Measurements from ENCODE around the gene DHDH. TPM values are rescaled to one million over a fixed set of nuclear protein-coding genes. Genes with fewer than 3 reads are reported as not detected.

DHDH gene
- total RNA-seq, 6 donors from 2014 or later, result 1.9 to 6.3 (median 2.8) TPM

GRCh38 chr19:48947258-48947542, 13.7 kb downstream of the DHDH start:
- Histone ChIP-seq H3K27me3 (no peaks in the 10 kb centered on the region), H3K36me3 (no peaks in the 10 kb centered on the region), H3K4me3 (no peak overlapping the region), H3K27ac (no peak overlapping the region), H3K4me1 (no peaks in the 10 kb centered on the region), H3K9me3 (peaks cover 0 to 7% (median 0%) of the 10 kb centered on the region in 4 donors)
- TF ChIP-seq POLR2AphosphoS5 (IDR thresholded peaks at IDR 0.05), result no peak
- TF ChIP-seq EP300 (IDR thresholded peaks at IDR 0.05), result no peak
- TF ChIP-seq CTCF (IDR thresholded peaks at IDR 0.05), result no peak
- TF ChIP-seq POLR2A (IDR thresholded peaks at IDR 0.05), result no peak
- ATAC-seq (ENCODE audit: low FRiP score in 2 of 2) (no peak), DNase-seq (no peak)
- 96 to 100% methylated on average over 3 of the region's 3 CpGs for WGBS, 2 donors

GRCh38 chr19:48950159-48950558, 16.7 kb downstream of the DHDH start:
- 49 to 78% methylated on average over 3 of the region's 3 CpGs for WGBS, 2 donors
- no peaks in the 10 kb centered on the region for H3K27me3 ChIP-seq
- no peaks in the 10 kb centered on the region for H3K36me3 ChIP-seq
- no peak for DNase-seq
- H3K4me1 ChIP-seq, result peaks cover under 1 to 7% (median 2%) of the 10 kb centered on the region in 4 donors
- peaks cover 0 to 7% (median 0%) of the 10 kb centered on the region in 4 donors for H3K9me3 ChIP-seq
- H3K27ac ChIP-seq, result no peak overlapping the region
- no peak for ATAC-seq (ENCODE audit: low FRiP score in 2 of 2)
- no peak for TF ChIP-seq POLR2AphosphoS5 (IDR thresholded peaks at IDR 0.05)
- TF ChIP-seq CTCF (IDR thresholded peaks at IDR 0.05), result no peak
- no peak for TF ChIP-seq EP300 (IDR thresholded peaks at IDR 0.05)
- no peak for TF ChIP-seq POLR2A (IDR thresholded peaks at IDR 0.05)
- H3K4me3 ChIP-seq, result no peak overlapping the region

DNA sequence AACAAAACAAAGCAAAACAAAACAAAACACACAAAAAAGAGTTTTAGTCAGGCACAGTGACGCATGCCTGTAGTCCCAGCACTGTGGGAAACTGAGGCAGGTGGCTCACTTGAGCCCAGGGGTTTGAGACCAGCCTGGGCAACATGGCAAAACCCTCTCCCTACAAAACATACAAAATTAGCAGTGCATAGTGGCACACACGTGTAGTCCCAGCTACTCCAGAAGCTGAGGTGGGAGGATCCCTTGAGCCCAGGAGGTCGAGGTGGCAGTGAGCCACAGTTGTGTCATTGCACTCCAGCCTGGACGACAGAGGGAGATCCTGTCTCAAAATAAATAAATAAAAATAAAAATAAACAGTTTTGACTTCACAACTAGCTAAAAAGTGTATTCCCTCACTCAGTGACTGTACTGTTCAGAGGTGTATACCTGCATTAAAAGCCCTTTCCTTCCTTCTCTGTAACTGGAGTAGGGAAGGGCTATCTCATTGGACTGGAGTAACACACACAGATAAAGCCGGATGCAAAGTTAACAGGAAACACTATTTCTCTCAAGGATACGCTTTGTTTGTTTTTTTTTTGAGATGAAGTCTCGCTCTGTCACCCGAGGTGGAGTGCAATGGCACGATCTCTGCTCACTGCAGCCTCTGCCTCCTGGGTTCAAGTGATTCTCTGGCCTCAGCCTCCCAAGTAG, 17.5 kb downstream of the DHDH start:
- Histone ChIP-seq H3K4me1 (peaks cover 8 to 15% (median 10%) of the 10 kb centered on the region in 4 donors), H3K27me3 (no peaks in the 10 kb centered on the region), H3K36me3 (no peaks in the 10 kb centered on the region), H3K27ac (no peak overlapping the region), H3K9me3 (peaks cover 0 to 7% (median 0%) of the 10 kb centered on the region in 4 donors), H3K4me3 (no peak overlapping the region)
- ATAC-seq (ENCODE audit: low FRiP score in 2 of 2) (no peak), DNase-seq (no peak)
- no peak for TF ChIP-seq CTCF (IDR thresholded peaks at IDR 0.05)
- 55 to 58% methylated on average over 8 to 9 of the region's 9 CpGs for WGBS, 2 donors

GRCh38 chr19:48953141-48953540, 19.6 kb downstream of the DHDH start:
- ATAC-seq (ENCODE audit: low FRiP score in 2 of 2) (no peak), DNase-seq (no peak)
- Histone ChIP-seq H3K27ac (no peak overlapping the region), H3K4me1 (peaks cover 11 to 17% (median 13%) of the 10 kb centered on the region in 4 donors), H3K4me3 (no peak overlapping the region), H3K27me3 (no peaks in the 10 kb centered on the region), H3K36me3 (peaks cover 0 to 5% (median 0%) of the 10 kb centered on the region in 4 donors), H3K9me3 (no peaks in the 10 kb centered on the region)
- TF ChIP-seq POLR2AphosphoS5 (IDR thresholded peaks at IDR 0.05), result no peak
- no peak for TF ChIP-seq CTCF (IDR thresholded peaks at IDR 0.05)
- no peak for TF ChIP-seq EP300 (IDR thresholded peaks at IDR 0.05)
- no peak for TF ChIP-seq POLR2A (IDR thresholded peaks at IDR 0.05)
- 75 to 88% methylated on average over 3 to 4 of the region's 4 CpGs for WGBS, 2 donors

- no peaks in the 10 kb centered on the region for H3K9me3 ChIP-seq
- no peaks in the 10 kb centered on the region for H3K27me3 ChIP-seq
- peaks cover 11 to 17% (median 13%) of the 10 kb centered on the region in 4 donors for H3K4me1 ChIP-seq
- H3K27ac ChIP-seq, result peak overlapping the region; percentile 79 to 95 (median 85)
- H3K4me3 ChIP-seq, result peak overlapping the region in 3 of 4 donors; percentile 79 to 87 (median 87)
- no peak for DNase-seq
- WGBS, 2 donors, result 64 to 76% methylated on average over 11 of the region's 11 CpGs
- peaks cover 0 to 5% (median 0%) of the 10 kb centered on the region in 4 donors for H3K36me3 ChIP-seq
- TF ChIP-seq EP300 (IDR thresholded peaks at IDR 0.05) (no peak), POLR2AphosphoS5 (IDR thresholded peaks at IDR 0.05) (no peak), CTCF (IDR thresholded peaks at IDR 0.05) (no peak), POLR2A (IDR thresholded peaks at IDR 0.05) (no peak)
- ATAC-seq (ENCODE audit: low FRiP score in 2 of 2), result no peak
Measured at GRCh38 chr19:48953990-48954594, 20.6 kb downstream of the DHDH start.

Data from upper lobe of left lung (tissue), 6 donors.